PFSK-1 (cell line): ENCODE data around the gene PPIB.

Source experiments
- FOXP2 ChIP-seq: optimal IDR thresholded peaks from 2 replicates; pipeline ENCODE3; 2011; ENCODE audit warnings: borderline replicate concordance, control low read depth, inconsistent platforms; ENCODE audit not compliant: insufficient read depth; ENCODE audit errors: extremely low read length, extremely low read depth
- POLR2AphosphoS5 ChIP-seq: IDR thresholded peaks from 2 replicates; pipeline ENCODE4 v1.6.1; 2012; ENCODE audit warnings: low read depth, mild to moderate bottlenecking, control low read depth, low read length, moderate library complexity
- REST ChIP-seq, 2 experiments: IDR thresholded peaks; 2 replicates each; pipeline versions ENCODE4 v1.6.1 to v1.8.0; 2011 to 2012; ENCODE audit warnings: low read depth in 2 of 2, low read length in 2 of 2, control low read depth in 1 of 2, inconsistent platforms in 1 of 2, mild to moderate bottlenecking in 1 of 2, moderate library complexity in 1 of 2; ENCODE audit not compliant: insufficient read depth in 1 of 2
- SIN3A ChIP-seq: IDR thresholded peaks from 2 replicates; pipeline ENCODE4 v1.6.1; 2012; ENCODE audit warnings: mild to moderate bottlenecking, low read length, moderate library complexity, borderline replicate concordance; ENCODE audit not compliant: insufficient read depth
- TAF1 ChIP-seq: IDR thresholded peaks from 2 replicates; pipeline ENCODE4 v1.6.1; 2012; ENCODE audit warnings: low read length, control low read depth, borderline replicate concordance; ENCODE audit not compliant: insufficient read depth

Gene PPIB

GRCh38 chr15:64148168-64148567 lies 14.7 kb downstream of the PPIB start:
- TF ChIP-seq REST (IDR thresholded peaks at IDR 0.05; ENCODE audit: insufficient read depth in 1 of 2, low read depth in 2 of 2, low read length in 2 of 2) (no peak), FOXP2 (no peak), TAF1 (no peak), POLR2AphosphoS5 (no peak), SIN3A (no peak)

DNA sequence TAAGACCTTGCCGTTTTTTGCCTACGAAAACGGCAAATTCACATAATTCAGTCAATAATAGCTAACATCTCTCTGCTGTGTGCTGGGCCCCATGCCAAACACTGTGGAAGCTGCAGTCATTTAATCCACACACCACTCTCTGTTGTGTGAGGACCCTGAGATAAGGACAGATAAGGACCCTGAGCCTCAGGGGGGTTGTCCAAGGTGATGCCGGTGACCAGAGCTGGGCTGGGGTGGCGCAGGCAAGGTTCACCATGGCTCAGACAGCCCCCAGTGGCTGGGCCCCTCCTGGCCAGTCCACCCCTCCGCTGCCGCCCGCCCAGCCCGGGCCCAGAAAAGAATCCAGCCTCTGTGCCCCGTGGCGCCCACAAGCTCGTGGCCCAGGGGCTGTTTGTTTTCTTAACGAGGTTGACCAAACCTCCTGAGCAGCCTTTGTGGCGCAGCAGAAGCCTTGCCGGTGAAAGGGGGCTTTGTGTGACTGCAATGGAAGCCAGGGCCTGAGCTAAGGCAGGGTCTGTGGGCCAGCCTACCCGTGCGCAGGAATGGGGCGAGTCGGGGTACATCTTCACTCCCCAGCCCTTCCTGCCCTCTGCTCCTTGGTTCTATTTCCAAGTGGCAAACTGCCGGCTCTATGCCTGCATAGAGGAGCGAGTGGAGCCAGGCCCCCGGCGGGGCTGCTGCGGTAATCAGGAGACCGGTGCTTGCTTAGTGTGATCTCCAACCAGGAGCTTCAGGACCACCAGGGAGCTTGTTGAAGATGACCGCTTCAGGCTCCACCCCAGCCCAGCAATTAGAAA lies 15.7 kb downstream of the PPIB start:
- no peak for TF ChIP-seq POLR2AphosphoS5
- TF ChIP-seq REST (IDR thresholded peaks at IDR 0.05; ENCODE audit: insufficient read depth in 1 of 2, low read depth in 2 of 2, low read length in 2 of 2) = no peak
- TF ChIP-seq SIN3A = no peak
- TF ChIP-seq TAF1 = no peak
- no peak for TF ChIP-seq FOXP2

- TF ChIP-seq SIN3A = no peak
- TF ChIP-seq POLR2AphosphoS5 = no peak
- no peak for TF ChIP-seq FOXP2
- TF ChIP-seq TAF1 = no peak
- TF ChIP-seq REST (IDR thresholded peaks at IDR 0.05; ENCODE audit: insufficient read depth in 1 of 2, low read depth in 2 of 2, low read length in 2 of 2) = no peak
Measured at GRCh38 chr15:64146520-64146884, 16.3 kb downstream of the PPIB start.

- TF ChIP-seq REST (IDR thresholded peaks at IDR 0.05; ENCODE audit: insufficient read depth in 1 of 2, low read depth in 2 of 2, low read length in 2 of 2) (no peak), POLR2AphosphoS5 (no peak), SIN3A (no peak), FOXP2 (no peak), TAF1 (no peak)
Measured at GRCh38 chr15:64146041-64146440, 16.8 kb downstream of the PPIB start.
